HEK293T (cell line): Measurements from ENCODE around the gene RNGTT.

Source experiments
- ARNT ChIP-seq: fragments of 450-650 bp; IDR thresholded peaks from 2 replicates; pipeline ENCODE4 v1.6.1; 2017; ENCODE audit warnings: mild to moderate bottlenecking
- BHLHE40 ChIP-seq: fragments of 450-650 bp; IDR thresholded peaks from 2 replicates; pipeline ENCODE4 v1.6.1; 2016; ENCODE audit warnings: mild to moderate bottlenecking, moderate library complexity, borderline replicate concordance
- CTBP1 ChIP-seq: fragments of 450-650 bp; IDR thresholded peaks from 2 replicates; pipeline ENCODE4 v1.6.1; 2016; ENCODE audit warnings: borderline replicate concordance
- ELF4 ChIP-seq: fragments of 450-650 bp; IDR thresholded peaks from 2 replicates; pipeline ENCODE4 v1.6.1; 2017; ENCODE audit warnings: antibody characterized with exemption
- FOXK2 ChIP-seq: fragments of 450-650 bp; IDR thresholded peaks from 2 replicates; pipeline ENCODE4 v1.6.1; 2016; ENCODE audit warnings: mild to moderate bottlenecking
- FOXM1 ChIP-seq: fragments of 450-650 bp; IDR thresholded peaks from 2 replicates; pipeline ENCODE4 v1.6.1; 2017; ENCODE audit warnings: mild to moderate bottlenecking, borderline replicate concordance
- L3MBTL2 ChIP-seq: fragments of 450-650 bp; conservative IDR thresholded peaks from 2 replicates; pipeline ENCODE4 v1.6.1; 2016; ENCODE audit warnings: mild to moderate bottlenecking
- LEF1 ChIP-seq: fragments of 450-650 bp; IDR thresholded peaks from 2 replicates; pipeline ENCODE4 v1.6.1; 2017; ENCODE audit warnings: mild to moderate bottlenecking, borderline replicate concordance
- NFRKB ChIP-seq: fragments of 450-650 bp; IDR thresholded peaks from 2 replicates; pipeline ENCODE4 v1.6.1; 2016; ENCODE audit warnings: mild to moderate bottlenecking, moderate library complexity
- PKNOX1 ChIP-seq: fragments of 450-650 bp; IDR thresholded peaks from 2 replicates; pipeline ENCODE4 v1.6.1; 2016
- SP1 ChIP-seq: fragments of 450-650 bp; IDR thresholded peaks from 2 replicates; pipeline ENCODE4 v1.6.1; 2017
- SUZ12 ChIP-seq: fragments of 450-650 bp; IDR thresholded peaks from 2 replicates; pipeline ENCODE4 v1.6.1; 2016; ENCODE audit warnings: mild to moderate bottlenecking
- TARDBP ChIP-seq: fragments of 450-650 bp; IDR thresholded peaks from 2 replicates; pipeline ENCODE4 v1.6.1; 2016
- ZNF384 ChIP-seq: fragments of 450-650 bp; IDR thresholded peaks from 2 replicates; pipeline ENCODE4 v1.6.1; 2016

GRCh38 chr6:88908598-88909548 lies 54.5 kb downstream of the RNGTT start:
- TF ChIP-seq CTBP1: no peak
- TF ChIP-seq BHLHE40: no peak
- TF ChIP-seq LEF1: no peak
- no peak for TF ChIP-seq FOXM1
- TF ChIP-seq SP1: no peak
- TF ChIP-seq ELF4: no peak
- no peak for TF ChIP-seq PKNOX1
- TF ChIP-seq NFRKB: no peak
- TF ChIP-seq FOXK2: no peak
- no peak for TF ChIP-seq ZNF384
- no peak for TF ChIP-seq ARNT
- TF ChIP-seq SUZ12: no peak
- no peak for TF ChIP-seq TARDBP
- no peak for TF ChIP-seq L3MBTL2
